HuH-7.5 (cell line): Measurements from ENCODE around the gene PRAMEF10.
"Not testable (repeated sequence)": the region's sequence is repeated elsewhere in the genome, so short reads cannot be mapped to it uniquely, and the experiment has no call there.

ENCODE experiments used
- DNase-seq: peaks from one replicate; pipeline ENCODE4 v3.0.0; 2011; ENCODE audit warnings: low spot score

Gene PRAMEF10

GRCh38 chr1:12898170-12898569 is at the start of gene PRAMEF10:
TSS of gene PRAMEF10 (minus strand) at chr1:12898270. CDS start at chr1:12895847, 2,423 bp downstream.
- not testable (repeated sequence) for DNase-seq

- DNase-seq: not testable (repeated sequence)
Observed at GRCh38 chr1:12947480-12947879, 49.4 kb upstream of the PRAMEF10 start, which contains the start of gene PRAMEF6. TSS of gene PRAMEF6 (minus strand) at chr1:12947580. CDS start at chr1:12942518, 5,062 bp downstream.

GRCh38 chr1:12924368-12924767 is 26.3 kb upstream of the PRAMEF10 start:
- DNase-seq: not testable (repeated sequence)

GRCh38 chr1:12921749-12922148 is 23.7 kb upstream of the PRAMEF10 start:
- DNase-seq: not testable (repeated sequence)

GRCh38 chr1:12916310-12916709 is 18.2 kb upstream of the PRAMEF10 start, which contains the start of gene PRAMEF7:
TSS of gene PRAMEF7 (plus strand) at chr1:12916610. CDS start at chr1:12917693, 1,083 bp downstream.
- not testable (repeated sequence) for DNase-seq

- not testable (repeated sequence) for DNase-seq
Observed at GRCh38 chr1:12903793-12904572, 5.9 kb upstream of the PRAMEF10 start.

- DNase-seq: not testable (repeated sequence)
Observed at GRCh38 chr1:12899186-12899585, 1.1 kb upstream of the PRAMEF10 start.

GRCh38 chr1:12886101-12886500 is 12.0 kb downstream of the PRAMEF10 start, which contains the start of gene PRAMEF4:
TSS of gene PRAMEF4 (minus strand) at chr1:12886201. CDS start at chr1:12883394, 2,807 bp downstream.
- DNase-seq: not testable (repeated sequence)

GRCh38 chr1:12878453-12878852 is 19.6 kb downstream of the PRAMEF10 start:
- not testable (repeated sequence) for DNase-seq

GRCh38 chr1:12863131-12863880 is 34.8 kb downstream of the PRAMEF10 start:
- not testable (repeated sequence) for DNase-seq

GRCh38 chr1:12856786-12857185 is 41.3 kb downstream of the PRAMEF10 start, which contains the start of gene PRAMEF2:
TSS of gene PRAMEF2 (plus strand) at chr1:12857086. CDS start at chr1:12859010, 1,924 bp downstream.
- not testable (repeated sequence) for DNase-seq

- DNase-seq: no peak
Observed at GRCh38 chr1:12851779-12852178, 46.3 kb downstream of the PRAMEF10 start.

GRCh38 chr1:12848620-12849019 is 49.5 kb downstream of the PRAMEF10 start, which contains the start of gene HNRNPCL1:
TSS of gene HNRNPCL1 (minus strand) at chr1:12848720. CDS start at chr1:12848289, 431 bp downstream.
- DNase-seq: not testable (repeated sequence)
